ENCODE measurements around the gene IFT122.
"Not testable (repeated sequence)": the region's sequence is repeated elsewhere in the genome, so short reads cannot be mapped to it uniquely, and the experiment has no call there.

IFT122 gene

DNA sequence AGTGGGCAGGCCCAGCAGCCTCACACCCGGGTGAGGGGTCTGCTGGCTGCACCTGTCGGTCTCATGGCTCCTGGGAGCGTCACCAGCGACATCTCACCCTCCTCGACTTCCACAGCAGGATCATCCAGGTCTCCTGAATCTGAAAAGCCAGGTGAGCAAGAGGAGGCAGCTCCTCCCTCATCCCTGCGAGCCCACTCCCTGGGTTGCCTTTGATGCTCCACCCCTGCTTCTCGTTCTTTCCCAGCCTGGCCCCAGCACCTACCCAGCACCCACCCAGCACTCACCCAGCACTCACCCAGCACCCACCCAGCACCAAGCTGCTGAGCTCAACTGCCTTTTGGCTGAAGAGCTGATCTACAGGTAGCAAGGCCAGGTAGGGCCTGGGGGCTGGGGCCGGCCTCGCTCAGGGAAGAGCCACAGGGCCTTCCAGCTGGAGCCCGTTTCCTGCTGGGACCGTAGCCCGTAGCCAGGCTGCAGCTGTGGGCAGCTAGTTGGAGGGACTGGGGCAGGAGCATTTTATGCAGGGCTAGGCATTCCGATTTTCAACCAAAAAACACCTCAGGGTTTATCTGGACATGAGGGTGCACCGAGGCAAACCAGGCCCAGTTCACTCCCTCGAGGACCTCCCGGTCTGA, 103.2 kb downstream of the IFT122 start, which contains the start of gene H1-8:
Gene H1-8, plus strand, starts transcription at position 20 of the 635 bp plus-strand sequence. Its CDS starts 44 bp downstream, at position 64.
- TF ChIP-seq, protein P1, sequence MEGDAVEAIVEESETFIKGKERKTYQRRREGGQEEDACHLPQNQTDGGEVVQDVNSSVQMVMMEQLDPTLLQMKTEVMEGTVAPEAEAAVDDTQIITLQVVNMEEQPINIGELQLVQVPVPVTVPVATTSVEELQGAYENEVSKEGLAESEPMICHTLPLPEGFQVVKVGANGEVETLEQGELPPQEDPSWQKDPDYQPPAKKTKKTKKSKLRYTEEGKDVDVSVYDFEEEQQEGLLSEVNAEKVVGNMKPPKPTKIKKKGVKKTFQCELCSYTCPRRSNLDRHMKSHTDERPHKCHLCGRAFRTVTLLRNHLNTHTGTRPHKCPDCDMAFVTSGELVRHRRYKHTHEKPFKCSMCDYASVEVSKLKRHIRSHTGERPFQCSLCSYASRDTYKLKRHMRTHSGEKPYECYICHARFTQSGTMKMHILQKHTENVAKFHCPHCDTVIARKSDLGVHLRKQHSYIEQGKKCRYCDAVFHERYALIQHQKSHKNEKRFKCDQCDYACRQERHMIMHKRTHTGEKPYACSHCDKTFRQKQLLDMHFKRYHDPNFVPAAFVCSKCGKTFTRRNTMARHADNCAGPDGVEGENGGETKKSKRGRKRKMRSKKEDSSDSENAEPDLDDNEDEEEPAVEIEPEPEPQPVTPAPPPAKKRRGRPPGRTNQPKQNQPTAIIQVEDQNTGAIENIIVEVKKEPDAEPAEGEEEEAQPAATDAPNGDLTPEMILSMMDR (IDR thresholded peaks at IDR 0.05; ENCODE audit: insufficient read depth, low read depth, low read length, missing control alignments), result no peak
- H3K4me3 ChIP-seq (ENCODE audit: low read length), result no peak within 1 kb of the TSS
- no peak for DNase-seq (ENCODE audit: low read depth)

DNA sequence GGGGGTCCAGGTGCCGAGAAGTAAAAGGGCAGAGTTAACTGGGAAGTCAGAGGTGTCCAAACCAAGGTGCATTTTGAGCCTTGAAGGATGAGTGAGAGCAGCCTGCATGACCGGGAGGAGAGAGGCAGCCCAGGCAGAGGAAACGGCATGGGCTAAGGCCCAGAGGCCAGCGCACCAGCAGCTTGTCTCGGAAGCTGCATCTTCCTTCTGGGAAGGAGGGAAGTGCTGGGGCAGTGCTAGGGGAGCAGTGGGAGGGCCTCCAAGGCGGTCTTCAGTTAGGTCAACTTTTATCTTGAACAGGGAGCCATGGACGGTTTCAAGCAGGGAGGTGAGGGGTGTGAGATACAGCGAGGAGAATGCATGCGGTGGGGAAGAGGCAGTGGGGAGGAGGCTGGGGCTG, 104.0 kb downstream of the IFT122 start:
- TF ChIP-seq, protein P1 (IDR thresholded peaks at IDR 0.05; ENCODE audit: insufficient read depth, low read depth, low read length, missing control alignments), result no peak
- DNase-seq (ENCODE audit: low read depth), result no peak
- H3K4me3 ChIP-seq (ENCODE audit: low read length), result no peak overlapping the region

DNA sequence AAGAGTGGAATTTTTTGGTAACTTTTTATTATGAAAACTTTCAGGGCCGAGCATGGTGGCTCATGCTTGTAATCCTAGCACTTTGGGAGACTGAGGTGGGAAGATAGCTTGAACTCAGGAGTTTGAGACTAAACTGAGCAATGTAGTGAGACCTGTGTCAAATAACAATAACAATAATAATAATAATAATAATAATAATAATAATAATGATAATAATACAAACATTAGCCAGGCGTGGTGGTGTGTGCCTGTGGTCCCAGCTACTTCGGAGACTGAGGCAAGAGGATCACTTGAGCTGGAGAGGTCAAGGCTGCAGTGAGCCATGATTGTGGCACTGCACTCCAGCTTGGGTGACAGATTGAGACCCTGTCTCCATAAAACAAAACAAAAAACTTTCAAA, 105.9 kb downstream of the IFT122 start:
- DNase-seq (ENCODE audit: low read depth), result not testable (repeated sequence)

DNA sequence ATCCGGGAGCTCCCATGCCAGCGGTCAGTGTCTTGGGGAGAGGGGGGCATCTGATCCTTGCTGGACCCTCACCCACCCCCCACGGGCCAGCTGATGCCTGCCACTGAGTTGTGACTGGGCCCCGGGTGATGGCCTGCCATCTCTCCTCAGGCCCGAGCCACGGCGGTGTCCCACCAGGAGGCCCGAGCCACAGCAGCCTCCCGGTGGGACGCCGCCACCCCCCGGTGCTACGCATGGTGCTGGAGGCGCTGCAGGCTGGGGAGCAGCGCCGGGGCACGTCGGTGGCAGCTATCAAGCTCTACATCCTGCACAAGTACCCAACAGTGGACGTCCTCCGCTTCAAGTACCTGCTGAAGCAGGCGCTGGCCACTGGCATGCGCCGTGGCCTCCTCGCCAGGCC, 107.2 kb downstream of the IFT122 start:
- H3K4me3 ChIP-seq (ENCODE audit: low read length), result no peak overlapping the region
- TF ChIP-seq, protein P1 (IDR thresholded peaks at IDR 0.05; ENCODE audit: insufficient read depth, low read depth, low read length, missing control alignments), result no peak
- no peak for DNase-seq (ENCODE audit: low read depth)

More for the DNA sequence above, 105.9 kb downstream of the IFT122 start:
- not testable (repeated sequence) for H3K4me3 ChIP-seq (ENCODE audit: low read length)

DNA sequence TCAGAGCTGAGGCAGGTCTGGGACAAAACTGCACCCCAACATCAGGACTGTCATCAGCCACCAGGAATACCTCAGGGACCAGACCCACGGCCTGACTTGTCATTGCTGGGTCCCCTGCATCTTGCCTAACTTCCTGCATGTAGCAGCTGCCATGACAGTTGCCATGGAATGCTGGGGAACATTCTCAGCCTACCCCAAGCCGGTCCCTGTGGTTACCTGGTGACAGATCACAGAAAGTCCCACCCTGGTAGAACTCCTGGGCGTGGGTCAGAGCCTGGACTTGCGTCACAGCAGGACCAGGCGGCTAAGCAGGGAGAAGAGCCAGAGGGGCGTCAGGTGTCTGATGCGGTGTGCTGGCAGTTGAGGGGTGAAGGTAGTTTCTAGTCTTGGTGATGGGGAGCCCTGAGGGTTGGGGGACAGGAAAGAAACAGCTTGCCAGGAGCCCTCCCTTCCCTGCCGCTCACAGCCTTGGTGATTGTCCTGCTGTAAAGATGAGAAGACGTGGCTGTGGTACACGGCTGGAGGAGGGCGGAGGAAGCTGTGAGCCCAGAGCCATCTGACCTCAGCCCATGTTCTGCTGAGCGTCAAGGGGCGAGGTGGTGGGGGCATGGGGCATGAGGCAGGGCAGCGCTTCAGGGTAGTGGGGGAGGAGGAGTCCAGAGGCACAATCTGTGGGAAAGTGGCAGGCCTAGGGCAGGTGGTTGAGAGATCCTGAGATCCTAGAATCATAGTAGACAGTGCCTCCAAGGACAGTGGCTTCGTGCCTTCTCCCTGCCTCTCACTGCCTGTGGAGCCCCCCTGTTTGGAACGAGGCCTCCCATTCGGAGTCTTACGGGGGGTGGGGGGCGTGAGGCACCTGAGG, 108.3 kb downstream of the IFT122 start:
- no peak for DNase-seq (ENCODE audit: low read depth)
- TF ChIP-seq, protein P1 (IDR thresholded peaks at IDR 0.05; ENCODE audit: insufficient read depth, low read depth, low read length, missing control alignments), result no peak
- no peak overlapping the region for H3K4me3 ChIP-seq (ENCODE audit: low read length)

DNA sequence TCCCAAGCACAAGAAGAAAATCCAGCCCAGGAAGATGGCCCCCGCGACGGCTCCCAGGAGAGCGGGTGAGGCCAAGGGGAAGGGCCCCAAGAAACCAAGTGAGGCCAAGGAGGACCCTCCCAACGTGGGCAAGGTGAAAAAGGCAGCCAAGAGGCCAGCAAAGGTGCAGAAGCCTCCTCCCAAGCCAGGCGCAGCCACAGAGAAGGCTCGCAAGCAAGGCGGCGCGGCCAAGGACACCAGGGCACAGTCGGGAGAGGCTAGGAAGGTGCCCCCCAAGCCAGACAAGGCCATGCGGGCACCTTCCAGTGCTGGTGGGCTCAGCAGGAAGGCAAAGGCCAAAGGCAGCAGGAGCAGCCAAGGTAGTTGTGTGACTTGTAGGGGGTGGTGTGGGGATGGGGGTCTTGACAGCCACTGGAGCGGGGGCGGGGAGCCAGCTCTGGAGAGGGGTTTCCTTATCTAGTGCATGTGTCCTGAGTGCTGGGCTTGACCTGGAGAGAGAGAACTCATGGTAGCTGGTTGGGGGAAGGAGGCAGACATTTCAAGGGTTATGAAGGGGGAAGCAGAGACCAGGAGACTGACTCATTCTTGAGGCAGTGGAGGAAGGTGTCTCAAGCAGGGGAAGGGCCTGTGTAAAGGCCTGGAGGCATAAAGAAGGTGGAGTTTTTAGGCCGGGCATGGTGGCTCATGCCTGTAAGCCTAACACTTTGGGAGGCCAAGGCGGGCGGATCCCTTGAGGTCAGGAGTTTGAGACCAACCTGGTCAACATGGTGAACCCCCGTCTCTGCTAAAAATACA, 109.2 kb downstream of the IFT122 start:
- TF ChIP-seq, protein P1 (IDR thresholded peaks at IDR 0.05; ENCODE audit: insufficient read depth, low read depth, low read length, missing control alignments), result no peak
- no peak overlapping the region for H3K4me3 ChIP-seq (ENCODE audit: low read length)

DNA sequence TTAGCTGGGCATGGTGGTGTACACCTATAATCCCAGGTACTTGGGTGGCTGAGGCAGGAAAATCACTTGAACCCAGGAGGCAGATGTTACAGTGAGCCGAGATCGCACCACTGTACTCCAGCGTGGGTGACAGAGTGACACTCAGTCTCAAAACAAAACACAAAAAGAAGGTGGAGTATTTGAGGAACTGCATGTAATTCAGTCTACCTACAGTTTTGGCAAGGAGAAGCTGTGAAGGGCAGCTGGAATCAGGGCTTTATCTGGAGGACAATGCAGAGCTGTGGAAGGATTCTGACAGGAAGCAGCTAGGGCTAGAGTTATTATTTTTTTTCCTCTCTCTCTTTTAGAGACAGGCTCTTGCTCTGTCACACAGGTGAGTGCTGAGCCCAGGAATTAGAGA, 109.8 kb downstream of the IFT122 start:
- H3K4me3 ChIP-seq (ENCODE audit: low read length), result no peak overlapping the region
- no peak for DNase-seq (ENCODE audit: low read depth)
- TF ChIP-seq, protein P1 (IDR thresholded peaks at IDR 0.05; ENCODE audit: insufficient read depth, low read depth, low read length, missing control alignments), result no peak

More for the DNA sequence above, 109.2 kb downstream of the IFT122 start:
- DNase-seq (ENCODE audit: low read depth), result peak; percentile 85

Data from epithelial cell of esophagus (primary cell).